Endodermal cell (in vitro differentiated cells): Measurements from ENCODE around the gene SMIM41. TPM values are rescaled to one million over a fixed set of nuclear protein-coding genes. Genes with fewer than 3 reads are reported as not detected.

Experiments used
- DNase-seq: peaks from one replicate; pipeline ENCODE4 v3.0.0-alpha.2; 2017
- H3K27ac ChIP-seq: 2 replicates; pipeline ENCODE4 v1.5.1; 2013; ENCODE audit warnings: mild to moderate bottlenecking, low read depth, low read length, moderate library complexity
- H3K27me3 ChIP-seq: 2 replicates; pipeline ENCODE4 v1.6.1; 2013; ENCODE audit warnings: mild to moderate bottlenecking, low read length, moderate library complexity; ENCODE audit not compliant: insufficient read depth, control insufficient read depth, poor library complexity, severe bottlenecking
- H3K36me3 ChIP-seq: 2 replicates; pipeline ENCODE4 v1.7.0; 2013; ENCODE audit warnings: mild to moderate bottlenecking, low read length, moderate library complexity; ENCODE audit not compliant: control insufficient read depth, insufficient read depth
- H3K4me1 ChIP-seq: one replicate; pipeline ENCODE4 v1.7.0; 2013; ENCODE audit warnings: low read length; ENCODE audit not compliant: control insufficient read depth, insufficient read depth
- H3K4me3 ChIP-seq: 2 replicates; pipeline ENCODE4 v1.5.1; 2013; ENCODE audit warnings: mild to moderate bottlenecking, low read length, moderate library complexity
- H3K9ac ChIP-seq: 2 replicates; pipeline ENCODE4 v1.6.1; 2013; ENCODE audit warnings: mild to moderate bottlenecking, low read length, moderate library complexity; ENCODE audit not compliant: poor library complexity, severe bottlenecking; ENCODE audit errors: extremely low read depth
- H3K9me3 ChIP-seq: 2 replicates; pipeline ENCODE4 v1.6.1; 2013; ENCODE audit warnings: mild to moderate bottlenecking, low read length, moderate library complexity; ENCODE audit not compliant: control insufficient read depth
- H3K27ac Mint-ChIP-seq: 2 replicates; pipeline ENCODE4 v1.8.0; 2020; ENCODE audit warnings: mixed read lengths
- H3K27me3 Mint-ChIP-seq: 2 replicates; pipeline ENCODE4 v1.8.0; 2021; ENCODE audit warnings: mild to moderate bottlenecking, mixed read lengths; ENCODE audit not compliant: insufficient read depth
- H3K36me3 Mint-ChIP-seq: 2 replicates; pipeline ENCODE4 v1.8.0; 2020; ENCODE audit warnings: low read depth, mixed read lengths
- H3K4me1 Mint-ChIP-seq: 2 replicates; pipeline ENCODE4 v1.8.0; 2020; ENCODE audit warnings: mixed read lengths
- H3K4me3 Mint-ChIP-seq: 2 replicates; pipeline ENCODE4 v1.8.0; 2020; ENCODE audit warnings: mild to moderate bottlenecking, moderate library complexity, mixed read lengths
- H3K9me3 Mint-ChIP-seq: 2 replicates; pipeline ENCODE4 v1.8.0; 2020; ENCODE audit warnings: mild to moderate bottlenecking, mixed read lengths
- WGBS, 2 experiments: methylation state at CpG; one replicate each; pipeline versions ENCODE4 v1.1.5 to v1.1.7; 2013; ENCODE audit warnings: missing lambda C conversion rate in 2 of 2, mixed read lengths in 1 of 2; ENCODE audit not compliant: insufficient coverage in 1 of 2, insufficient read length in 1 of 2; 5-methylcytosine and 5-hydroxymethylcytosine counted together
- total RNA-seq, 2 donors: library from RNA; stranded (reverse); fragmentation: NEBNext Ultra II Directional in 1 of 2; extraction: Animal tissue kit (Norgen Biotek cat#: 25700) in 1 of 2; gene quantifications; 2 replicates in 1 of 2; 3 replicates in 1 of 2; pipeline ENCODE4 v1.2.1, GENCODE V29; 2021
- TF ChIP-seq, protein P1 (sequence below): fragments of 200-600 bp; sonication (generic); conservative IDR thresholded peaks from 2 replicates; pipeline ENCODE4 v1.5.0; 2021; ENCODE audit warnings: antibody characterized with exemption, mild to moderate bottlenecking

SMIM41 gene
- total RNA-seq, 2 donors from 2014 or later: not detected

DNA sequence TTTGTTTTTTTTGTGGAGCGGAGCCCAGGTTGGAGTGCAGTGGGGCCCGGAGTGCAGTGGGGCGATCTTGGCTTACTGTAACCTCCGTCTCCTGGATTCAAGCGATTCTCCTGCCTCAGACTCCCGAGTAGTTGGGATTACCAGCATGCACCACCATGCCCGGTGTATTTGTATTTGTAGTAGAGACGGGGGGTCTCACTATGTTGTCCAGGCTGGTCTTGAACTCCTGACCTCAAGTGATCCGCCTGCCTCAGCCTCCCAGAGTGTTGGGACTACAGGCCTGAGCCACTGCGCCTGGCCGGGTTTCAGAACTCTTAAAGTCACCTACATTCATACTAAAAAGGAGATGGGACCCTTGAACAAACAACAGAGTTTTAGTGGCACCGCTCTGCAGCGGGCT, 59.6 kb downstream of the SMIM41 start:
- Mint-ChIP-seq H3K36me3 (no peaks in the 10 kb centered on the region), H3K4me3 (no peak overlapping the region), H3K4me1 (peaks cover 3% of the 10 kb centered on the region), H3K9me3 (no peaks in the 10 kb centered on the region), H3K27ac (no peak overlapping the region), H3K27me3 (peaks cover 5% of the 10 kb centered on the region)
- no peak overlapping the region for H3K27ac ChIP-seq
- H3K9me3 ChIP-seq: no peaks in the 10 kb centered on the region
- TF ChIP-seq, protein P1, sequence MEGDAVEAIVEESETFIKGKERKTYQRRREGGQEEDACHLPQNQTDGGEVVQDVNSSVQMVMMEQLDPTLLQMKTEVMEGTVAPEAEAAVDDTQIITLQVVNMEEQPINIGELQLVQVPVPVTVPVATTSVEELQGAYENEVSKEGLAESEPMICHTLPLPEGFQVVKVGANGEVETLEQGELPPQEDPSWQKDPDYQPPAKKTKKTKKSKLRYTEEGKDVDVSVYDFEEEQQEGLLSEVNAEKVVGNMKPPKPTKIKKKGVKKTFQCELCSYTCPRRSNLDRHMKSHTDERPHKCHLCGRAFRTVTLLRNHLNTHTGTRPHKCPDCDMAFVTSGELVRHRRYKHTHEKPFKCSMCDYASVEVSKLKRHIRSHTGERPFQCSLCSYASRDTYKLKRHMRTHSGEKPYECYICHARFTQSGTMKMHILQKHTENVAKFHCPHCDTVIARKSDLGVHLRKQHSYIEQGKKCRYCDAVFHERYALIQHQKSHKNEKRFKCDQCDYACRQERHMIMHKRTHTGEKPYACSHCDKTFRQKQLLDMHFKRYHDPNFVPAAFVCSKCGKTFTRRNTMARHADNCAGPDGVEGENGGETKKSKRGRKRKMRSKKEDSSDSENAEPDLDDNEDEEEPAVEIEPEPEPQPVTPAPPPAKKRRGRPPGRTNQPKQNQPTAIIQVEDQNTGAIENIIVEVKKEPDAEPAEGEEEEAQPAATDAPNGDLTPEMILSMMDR: no peak
- WGBS, 2 experiments: 87 to 93% methylated on average over 9 to 13 of the region's 13 CpGs
- no peaks in the 10 kb centered on the region for H3K36me3 ChIP-seq
- H3K4me3 ChIP-seq: no peak overlapping the region
- no peaks in the 10 kb centered on the region for H3K27me3 ChIP-seq
- no peak overlapping the region for H3K9ac ChIP-seq
- DNase-seq: no peak
- H3K4me1 ChIP-seq: no peaks in the 10 kb centered on the region

DNA sequence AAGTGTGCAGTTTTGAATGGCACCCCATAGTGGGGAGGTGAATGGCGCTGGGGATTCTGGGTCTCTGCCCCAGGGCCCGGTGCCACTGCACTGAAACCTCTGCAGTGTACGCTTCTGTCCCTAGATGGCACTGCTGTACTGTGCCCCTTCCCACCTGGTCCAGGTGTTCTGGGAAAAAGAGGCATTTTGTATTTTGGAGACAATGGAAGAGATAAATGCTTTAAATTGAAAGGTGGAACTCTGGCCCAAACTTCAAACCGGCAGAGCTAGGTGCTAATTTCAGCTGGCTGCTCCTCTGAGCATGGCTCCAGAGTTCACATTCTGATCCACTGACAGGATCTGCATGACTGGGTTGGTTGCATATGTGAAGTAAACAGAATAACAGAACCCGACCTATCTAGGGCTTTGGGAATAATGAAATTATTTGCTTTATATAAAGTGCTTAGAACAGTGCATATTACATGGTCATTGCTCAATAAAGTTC, 60.1 kb downstream of the SMIM41 start:
- no peaks in the 10 kb centered on the region for H3K36me3 ChIP-seq
- Mint-ChIP-seq H3K27ac (no peak overlapping the region), H3K36me3 (no peaks in the 10 kb centered on the region), H3K4me3 (no peak overlapping the region), H3K9me3 (no peaks in the 10 kb centered on the region), H3K27me3 (peaks cover 5% of the 10 kb centered on the region), H3K4me1 (peaks cover 3% of the 10 kb centered on the region)
- TF ChIP-seq, protein P1: peak; percentile 92
- H3K9ac ChIP-seq: no peak overlapping the region
- H3K27ac ChIP-seq: no peak overlapping the region
- peak; percentile 94 for DNase-seq
- WGBS, 2 experiments: 23 to 30% methylated on average over 3 to 5 of the region's 5 CpGs
- no peak overlapping the region for H3K4me3 ChIP-seq
- no peaks in the 10 kb centered on the region for H3K4me1 ChIP-seq
- no peaks in the 10 kb centered on the region for H3K9me3 ChIP-seq
- no peaks in the 10 kb centered on the region for H3K27me3 ChIP-seq

DNA sequence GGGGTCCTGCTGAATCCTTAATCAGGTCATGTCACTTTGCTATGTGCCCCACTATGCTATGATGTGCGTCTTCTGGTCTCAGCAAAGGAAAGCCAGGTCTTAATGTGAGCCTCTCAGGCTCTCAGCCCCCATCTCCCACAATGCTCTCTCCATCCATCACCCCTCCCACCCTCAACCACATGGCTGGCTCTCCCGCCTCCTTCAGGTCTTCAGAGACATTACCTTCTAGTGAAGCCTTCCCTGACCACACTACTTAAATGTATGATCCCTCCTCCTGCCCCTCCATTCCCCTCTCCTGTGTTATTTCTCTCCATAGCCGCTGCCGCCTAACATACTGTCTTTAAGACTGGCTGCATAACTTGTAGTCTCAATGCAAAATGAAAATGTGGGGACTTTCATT, 61.8 kb downstream of the SMIM41 start:
- Histone ChIP-seq H3K36me3 (no peaks in the 10 kb centered on the region), H3K27ac (no peak overlapping the region), H3K9me3 (no peaks in the 10 kb centered on the region), H3K9ac (no peak overlapping the region), H3K4me3 (no peak overlapping the region), H3K4me1 (no peaks in the 10 kb centered on the region), H3K27me3 (no peaks in the 10 kb centered on the region)
- WGBS, 2 experiments: 83 to 96% methylated on average over 4 of the region's 4 CpGs
- H3K36me3 Mint-ChIP-seq: no peaks in the 10 kb centered on the region
- peak; percentile 80 for DNase-seq
- H3K9me3 Mint-ChIP-seq: no peaks in the 10 kb centered on the region
- TF ChIP-seq, protein P1: peak; percentile 67
- H3K27me3 Mint-ChIP-seq: peaks cover 5% of the 10 kb centered on the region
- no peak overlapping the region for H3K4me3 Mint-ChIP-seq
- H3K4me1 Mint-ChIP-seq: peaks cover 8% of the 10 kb centered on the region
- no peak overlapping the region for H3K27ac Mint-ChIP-seq
